ENCODE results near the gene CFAP251.
"Not testable (repeated sequence)": the region's sequence is repeated elsewhere in the genome, so short reads cannot be mapped to it uniquely, and the experiment has no call there.

CFAP251 gene

DNA sequence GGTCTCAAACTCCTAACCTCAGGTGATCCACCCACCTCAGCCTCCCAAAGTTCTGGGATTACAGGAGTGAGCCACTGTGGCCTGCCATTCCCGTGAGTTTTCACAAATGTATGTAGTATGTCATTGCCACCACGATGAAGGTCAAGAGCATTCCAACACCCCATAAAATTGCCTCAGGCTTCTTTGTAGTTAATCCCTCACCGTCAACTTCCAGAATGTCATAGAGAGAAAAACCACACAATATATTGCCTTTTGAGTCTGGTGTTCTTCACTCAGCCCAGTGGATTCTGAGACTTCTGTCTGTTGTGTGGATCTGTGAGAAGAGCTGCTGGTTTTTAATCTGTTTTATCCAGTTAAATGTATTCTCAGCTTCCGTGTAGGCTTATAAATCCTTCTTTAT, 12.6 kb upstream of the CFAP251 start:
- DNase-seq, result no peak

DNA sequence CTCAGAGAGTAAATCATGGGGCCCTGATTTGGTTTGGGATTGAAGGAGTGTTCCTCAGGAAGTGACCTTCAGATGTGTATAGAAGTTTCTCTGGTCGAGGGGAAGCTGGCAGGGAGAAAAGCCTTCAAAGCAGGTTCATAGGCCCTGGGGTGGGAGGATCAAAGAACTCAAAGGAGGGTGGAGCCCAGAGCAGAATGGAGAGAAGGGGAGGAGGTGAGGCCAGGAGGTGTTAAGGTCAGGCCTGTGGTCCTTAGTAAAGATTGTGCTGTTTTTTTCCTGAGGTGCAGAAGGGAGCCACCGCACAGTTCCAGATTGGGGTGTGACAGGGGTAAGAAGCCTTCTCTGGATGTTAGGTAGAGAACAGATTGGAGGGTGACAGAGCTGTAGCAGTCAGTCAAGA, 9.7 kb upstream of the CFAP251 start:
- DNase-seq, result no peak

DNA sequence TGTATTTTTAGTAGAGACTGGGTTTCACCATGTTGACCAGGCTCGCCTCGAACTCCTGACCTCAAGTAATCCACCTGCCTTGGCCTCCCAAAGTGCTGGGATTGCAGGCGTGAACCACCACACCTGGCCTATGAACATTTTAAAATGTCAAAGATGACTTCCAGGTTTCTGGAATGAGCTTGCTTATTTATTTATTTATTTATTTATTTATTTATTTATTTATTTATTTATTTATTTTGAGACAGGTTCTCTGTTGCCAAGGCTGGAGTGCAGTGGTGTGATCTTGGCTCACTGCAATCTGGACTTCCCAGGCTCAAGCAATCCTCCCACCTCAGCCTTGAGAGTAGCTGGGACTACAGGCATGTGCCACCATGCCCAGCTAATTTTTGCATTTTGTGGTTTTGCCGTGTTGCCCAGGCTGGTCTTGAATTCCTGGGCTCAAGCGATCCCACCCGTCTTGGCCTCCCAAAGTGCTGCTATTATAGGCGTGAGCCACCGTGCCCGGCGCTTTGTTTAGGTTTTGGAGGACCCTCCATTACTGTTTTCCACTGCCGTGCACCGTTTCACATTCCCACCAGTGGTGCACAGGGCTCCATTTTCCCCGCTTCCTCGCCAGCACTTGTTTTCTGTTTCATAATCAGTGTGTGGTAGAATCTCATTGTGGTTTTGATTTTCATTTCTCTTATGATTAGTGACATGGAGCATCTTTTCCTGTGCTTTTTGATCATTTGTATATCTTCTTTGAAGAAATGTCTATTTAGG, 6.4 kb upstream of the CFAP251 start:
- no peak for DNase-seq

DNA sequence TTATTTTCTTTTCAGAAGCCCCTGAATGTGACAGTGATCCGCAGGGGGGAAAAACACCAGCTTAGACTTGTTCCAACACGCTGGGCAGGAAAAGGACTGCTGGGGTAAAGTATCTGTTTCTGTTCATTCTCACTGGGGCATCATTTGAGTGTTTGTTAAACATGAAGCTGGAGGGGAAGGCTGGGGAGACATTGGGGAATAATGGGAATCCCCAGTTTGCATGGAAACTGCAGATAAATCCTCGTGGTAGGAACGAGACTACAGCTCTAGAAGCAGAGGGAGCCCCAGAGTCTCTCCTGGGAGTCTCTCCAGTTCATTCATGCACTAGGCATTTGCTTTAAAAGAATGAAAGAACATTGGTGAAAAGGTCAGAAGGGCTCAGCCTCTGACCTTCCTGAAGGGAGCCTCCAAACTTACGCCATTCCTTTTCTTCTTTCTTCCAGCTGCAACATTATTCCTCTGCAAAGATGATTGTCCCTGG, 2.5 kb upstream of the CFAP251 start:
- DNase-seq, result no peak

DNA sequence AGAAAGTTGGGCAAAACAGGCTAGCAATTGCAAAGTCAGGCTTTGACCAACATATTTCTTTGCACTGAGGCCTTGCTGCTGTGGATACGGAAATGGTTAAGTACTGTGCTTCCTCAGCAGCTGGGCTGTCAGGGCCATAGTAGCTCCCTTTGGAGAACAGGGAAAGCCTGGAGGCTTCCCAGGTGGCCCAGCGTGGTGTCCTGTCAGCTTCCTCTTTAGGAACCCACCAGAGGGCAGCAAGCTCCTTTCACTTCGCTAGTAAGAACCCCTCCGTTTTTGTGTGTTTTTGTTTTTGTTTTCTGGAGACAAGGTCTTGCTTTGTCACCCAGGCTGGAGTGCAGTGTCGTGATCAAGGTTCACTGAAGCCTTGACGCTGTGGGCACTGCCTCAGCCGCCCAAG, 1.7 kb upstream of the CFAP251 start:
- DNase-seq, result no peak

DNA sequence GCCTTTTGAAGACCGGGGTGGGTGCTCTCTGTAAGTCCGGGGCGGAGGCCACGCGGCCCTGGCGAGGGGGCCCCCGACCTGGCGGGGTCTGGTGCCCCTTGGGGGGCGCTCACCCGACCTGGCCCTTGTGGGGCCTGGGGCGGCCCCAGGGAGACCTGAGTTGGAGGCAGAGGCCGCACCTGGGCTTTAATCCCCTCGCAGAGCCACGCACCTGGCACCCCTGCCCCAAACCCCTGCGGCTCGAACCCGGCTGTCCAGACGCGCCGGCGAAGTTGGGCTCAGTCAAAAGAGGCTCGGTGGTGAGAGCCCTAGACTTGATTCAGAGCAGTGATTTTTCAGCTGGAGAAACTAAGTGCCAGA, 267 bp downstream of the CFAP251 start:
- peak; percentile 42 for DNase-seq

DNA sequence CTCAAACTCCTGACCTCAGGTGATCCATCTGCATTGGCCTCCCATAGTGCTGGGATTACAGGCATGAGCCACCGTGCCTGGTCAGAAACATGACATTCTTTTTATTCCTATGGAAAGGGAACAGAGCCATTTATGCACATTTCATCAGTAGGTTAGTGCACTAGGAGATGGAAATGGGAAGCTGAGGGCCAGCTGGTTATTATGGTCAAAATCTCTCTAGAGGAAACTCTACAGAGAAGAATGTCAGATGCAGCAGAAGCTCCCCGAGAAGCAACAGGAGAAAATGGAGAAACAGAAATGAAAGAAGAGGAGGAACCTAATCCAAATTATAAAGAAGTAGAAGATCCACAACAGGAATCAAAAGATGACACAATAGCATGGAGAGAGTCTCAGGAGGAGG, 2.7 kb downstream of the CFAP251 start:
- DNase-seq, result no peak

DNA sequence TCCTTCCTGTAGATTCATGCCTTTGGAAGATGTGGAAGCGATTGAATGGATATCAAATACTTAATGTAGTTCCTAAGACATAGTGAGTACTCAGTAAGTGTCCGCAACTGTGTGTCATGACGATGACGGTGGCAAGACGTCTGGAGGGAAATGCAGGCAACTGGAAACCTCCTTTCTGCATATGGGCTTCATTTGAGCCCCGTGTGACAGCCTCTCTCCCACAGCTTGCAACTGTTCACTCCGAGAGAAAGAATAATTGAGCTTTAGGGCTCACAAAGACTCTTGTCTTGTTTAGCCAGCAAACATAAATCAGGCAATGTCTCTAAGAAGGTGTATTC, 6.9 kb downstream of the CFAP251 start:
- no peak for DNase-seq

DNA sequence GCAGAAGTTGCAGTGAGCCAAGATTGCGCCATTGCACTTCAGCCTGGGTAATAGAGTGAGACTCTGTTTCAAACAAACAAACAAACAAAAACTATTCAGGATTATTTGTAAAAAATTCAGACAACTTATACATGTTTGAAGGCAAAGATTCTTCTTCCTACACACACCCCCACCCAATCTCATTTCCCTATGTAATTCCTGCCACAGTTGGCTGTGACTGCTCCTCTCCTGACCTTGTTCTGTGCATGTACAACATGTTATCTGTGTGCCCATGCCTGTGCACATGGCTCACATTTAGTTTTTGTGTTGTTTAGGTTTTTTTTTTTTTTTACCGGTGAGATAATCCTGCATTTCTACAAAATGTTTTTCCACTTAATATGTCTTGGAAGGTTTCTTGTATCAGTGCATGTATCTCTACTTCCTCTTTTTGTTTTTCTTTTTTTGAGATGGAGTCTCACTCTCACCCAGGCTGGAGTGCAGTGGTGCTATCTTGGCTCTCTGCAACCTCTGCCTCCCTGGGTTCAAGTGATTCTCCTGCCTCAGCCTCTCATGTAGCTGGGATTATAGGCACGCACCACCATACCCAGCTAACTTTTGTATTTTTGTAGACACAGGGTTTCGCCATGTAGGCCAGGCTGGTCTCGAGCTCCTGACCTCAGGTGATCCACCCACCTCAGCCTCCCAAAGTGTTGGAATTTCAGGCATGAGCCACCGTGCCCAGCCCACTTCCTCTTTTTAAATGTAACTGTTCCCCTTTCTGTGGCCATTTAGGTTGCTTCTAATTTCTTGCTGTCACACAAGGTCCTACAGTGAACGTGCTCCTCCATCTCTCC, 8.7 kb downstream of the CFAP251 start:
- DNase-seq, result no peak

DNA sequence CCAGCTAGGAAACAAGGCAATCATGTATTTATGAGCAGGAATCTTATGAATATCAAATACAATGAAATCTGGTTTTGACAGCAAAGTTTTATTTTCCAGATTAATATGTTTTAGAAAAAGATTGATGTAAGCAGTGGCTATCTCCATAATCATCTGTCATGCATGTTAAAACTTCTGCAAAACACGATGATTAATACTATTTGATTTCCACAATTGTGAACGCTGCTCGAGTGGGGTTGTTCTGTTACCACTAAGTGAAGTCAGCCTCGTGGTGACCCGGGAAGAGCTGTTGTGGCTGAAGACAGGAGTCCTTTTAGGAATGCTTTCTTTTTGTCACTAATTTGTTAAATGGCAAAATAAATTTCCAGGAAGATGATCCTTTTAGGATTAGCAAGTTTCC, 9.4 kb downstream of the CFAP251 start:
- no peak for DNase-seq

DNA sequence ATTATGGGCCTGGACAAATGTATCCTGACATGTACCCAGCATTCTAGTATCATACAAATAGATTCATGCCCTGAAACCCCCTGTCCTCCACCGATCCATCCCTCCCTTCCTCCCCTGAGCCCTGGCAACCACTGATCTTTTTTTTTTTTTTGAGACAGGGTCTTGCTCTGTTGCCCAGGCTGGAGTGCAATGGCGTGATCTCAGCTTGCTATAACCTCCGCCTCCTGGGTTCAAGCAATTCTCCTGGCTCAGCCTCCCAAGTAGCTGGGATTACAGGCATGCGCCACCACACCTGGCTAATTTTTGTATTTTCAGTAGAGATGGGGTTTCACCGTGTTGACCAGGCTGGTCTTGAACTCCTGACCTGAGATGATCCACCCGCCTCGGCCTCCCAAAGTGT, 11.2 kb downstream of the CFAP251 start:
- not testable (repeated sequence) for DNase-seq

DNA sequence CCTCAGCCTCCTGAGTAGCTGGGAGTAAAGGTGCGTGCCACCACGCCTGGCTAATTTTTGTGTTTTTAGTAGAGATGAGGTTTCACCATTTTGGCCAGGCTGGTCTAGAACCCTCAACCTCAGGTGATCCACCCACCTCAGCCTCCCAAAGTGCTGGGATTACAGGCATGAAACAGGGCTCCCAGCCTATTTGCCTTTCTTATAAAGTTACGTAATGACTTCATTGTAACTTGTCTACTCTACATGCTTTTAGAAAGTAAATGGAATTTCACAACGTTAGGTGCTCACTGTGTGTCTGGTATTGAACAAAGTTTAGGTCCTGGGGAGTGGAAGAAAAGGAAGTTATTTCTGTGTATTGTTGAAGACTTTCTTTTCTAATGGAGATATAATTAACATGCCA, 12.5 kb downstream of the CFAP251 start:
- DNase-seq, result no peak

DNA sequence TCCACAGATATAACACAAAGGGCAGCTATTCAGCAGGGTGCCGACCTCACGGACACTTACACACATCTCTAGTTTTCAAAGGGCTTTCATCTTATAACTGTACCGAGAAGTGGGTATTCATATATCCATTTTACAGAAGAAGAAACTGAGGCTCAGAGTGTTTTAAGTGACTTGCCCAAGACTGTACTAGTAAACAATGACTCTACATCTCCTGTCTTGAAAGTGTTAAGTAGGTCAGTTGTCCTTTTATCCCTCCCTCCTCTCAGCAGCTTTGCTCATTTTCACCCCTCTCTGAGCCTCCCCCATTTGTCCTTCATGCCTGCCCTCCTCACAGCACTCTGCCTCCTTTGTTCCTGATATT, 13.8 kb downstream of the CFAP251 start:
- no peak for DNase-seq

DNA sequence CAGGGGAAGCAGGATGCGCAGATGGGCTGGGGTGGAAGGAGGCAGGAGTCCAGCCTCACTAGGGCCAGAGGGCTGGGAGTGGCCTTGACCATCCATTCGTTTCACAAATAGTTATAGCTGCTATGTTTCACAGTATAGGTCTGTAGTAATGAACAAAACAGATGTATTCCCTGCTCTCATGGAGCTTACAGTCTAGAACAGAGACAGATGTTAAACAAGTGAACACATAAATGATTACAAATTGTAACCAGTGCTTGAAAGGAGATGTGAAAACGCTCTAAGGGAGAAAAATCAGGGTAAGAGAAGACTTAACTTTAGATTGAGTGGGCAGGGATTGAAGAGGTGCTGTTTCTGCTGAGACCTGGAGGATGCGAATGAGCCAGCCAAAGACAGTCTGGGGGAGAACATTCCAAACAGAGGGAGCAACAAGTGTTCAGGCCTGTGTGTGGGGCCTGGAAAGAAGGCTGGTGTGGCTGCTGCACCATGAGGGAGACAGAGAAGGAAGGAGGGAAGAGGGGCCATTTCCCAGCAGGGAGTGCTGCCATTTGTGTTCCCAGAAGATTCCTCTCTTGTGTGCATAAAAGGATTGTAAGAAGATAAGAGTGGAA, 14.6 kb downstream of the CFAP251 start:
- no peak for DNase-seq

DNA sequence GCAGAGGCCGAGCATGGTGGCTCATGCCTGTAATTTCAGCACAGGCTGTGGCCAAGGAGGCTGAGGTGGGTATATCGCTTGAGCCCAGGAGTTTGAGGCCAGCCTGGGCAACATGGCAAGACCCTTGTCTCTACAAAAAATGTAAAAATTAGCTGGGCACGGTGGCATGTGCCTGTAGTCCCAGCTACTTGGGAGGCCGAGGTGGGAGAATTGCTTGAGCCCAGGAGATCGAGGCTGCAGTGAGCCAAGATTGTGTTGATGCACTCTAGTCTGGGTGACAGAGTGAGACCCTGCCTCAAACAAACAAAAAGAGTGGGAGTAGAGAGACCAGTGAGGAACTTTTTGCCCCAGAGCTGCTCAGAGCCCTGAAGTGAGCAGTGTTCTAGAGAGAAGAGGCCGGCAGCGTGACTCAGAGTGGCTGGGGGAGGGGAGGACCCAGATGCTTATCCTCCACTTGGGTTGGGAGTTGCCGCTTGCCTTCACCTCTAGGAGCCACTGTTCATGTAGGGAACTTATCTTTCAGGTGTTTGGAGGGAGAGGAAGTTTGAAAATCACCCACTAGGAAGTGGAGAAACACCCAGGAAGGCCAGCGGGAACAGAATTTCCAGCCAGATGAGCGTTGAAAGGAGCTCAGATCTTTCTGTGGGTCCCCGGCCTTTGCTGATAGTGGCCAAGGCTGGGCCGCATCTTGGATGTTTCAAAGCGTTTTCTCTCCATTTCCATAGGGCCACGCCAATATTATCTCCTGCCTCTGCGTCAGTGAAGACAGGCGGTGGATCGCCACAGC, 15.3 kb downstream of the CFAP251 start:
- DNase-seq, result no peak

DNA sequence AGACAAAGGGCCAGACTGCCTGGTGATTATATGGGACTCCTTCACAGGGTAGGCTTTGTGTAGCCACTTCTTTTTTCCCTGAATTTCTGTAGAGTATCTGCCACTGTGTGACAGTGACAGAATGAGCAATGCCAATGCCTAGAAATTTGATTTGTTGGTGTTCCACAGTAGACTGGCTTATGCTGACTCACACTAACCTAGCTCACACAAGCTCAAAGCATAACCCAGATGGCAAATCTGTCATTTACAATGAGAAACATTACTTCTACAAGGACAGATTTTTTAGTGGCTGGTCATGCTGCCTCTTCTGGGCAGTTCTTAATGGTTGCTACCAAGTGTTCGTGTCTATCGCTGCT, 15.9 kb downstream of the CFAP251 start:
- DNase-seq, result no peak

DNA sequence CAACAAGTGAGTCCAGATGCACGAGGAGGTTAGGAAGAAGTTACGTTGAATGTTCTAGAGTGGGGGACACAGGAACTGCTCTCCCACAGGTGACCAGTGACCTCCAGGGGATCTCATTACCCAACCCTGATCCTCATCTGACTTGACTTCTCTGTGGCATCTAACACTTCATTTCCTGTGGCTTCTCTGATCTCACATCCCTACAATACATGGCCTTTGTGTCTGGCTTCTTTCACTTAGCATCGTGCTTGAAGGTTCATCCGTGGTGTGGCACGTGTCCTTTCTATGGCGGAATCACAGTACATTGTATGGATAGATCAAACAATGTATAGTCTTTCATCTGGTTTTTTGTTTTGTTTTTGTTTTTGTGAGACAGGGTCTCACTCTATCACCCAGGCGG, 19.3 kb downstream of the CFAP251 start:
- no peak for DNase-seq

DNA sequence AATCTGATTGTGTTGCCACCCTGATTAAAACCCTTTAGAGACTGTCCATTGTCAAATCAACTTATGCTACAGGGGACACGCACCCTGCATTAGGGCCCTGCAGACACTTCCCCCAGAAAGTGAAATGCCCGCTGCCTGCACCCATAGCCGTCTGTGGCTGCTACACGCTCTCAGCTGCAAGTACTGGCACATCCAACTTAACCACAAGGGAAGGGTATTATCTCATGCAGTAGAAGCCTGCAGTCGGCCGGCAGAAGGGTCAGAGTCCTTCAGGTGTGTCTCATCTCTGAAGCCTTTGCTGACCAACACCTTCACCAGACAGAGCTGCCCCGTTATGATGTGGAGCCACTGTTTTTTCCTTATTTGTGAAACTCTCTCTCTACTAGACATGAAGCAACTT, 20.8 kb downstream of the CFAP251 start:
- no peak for DNase-seq

DNA sequence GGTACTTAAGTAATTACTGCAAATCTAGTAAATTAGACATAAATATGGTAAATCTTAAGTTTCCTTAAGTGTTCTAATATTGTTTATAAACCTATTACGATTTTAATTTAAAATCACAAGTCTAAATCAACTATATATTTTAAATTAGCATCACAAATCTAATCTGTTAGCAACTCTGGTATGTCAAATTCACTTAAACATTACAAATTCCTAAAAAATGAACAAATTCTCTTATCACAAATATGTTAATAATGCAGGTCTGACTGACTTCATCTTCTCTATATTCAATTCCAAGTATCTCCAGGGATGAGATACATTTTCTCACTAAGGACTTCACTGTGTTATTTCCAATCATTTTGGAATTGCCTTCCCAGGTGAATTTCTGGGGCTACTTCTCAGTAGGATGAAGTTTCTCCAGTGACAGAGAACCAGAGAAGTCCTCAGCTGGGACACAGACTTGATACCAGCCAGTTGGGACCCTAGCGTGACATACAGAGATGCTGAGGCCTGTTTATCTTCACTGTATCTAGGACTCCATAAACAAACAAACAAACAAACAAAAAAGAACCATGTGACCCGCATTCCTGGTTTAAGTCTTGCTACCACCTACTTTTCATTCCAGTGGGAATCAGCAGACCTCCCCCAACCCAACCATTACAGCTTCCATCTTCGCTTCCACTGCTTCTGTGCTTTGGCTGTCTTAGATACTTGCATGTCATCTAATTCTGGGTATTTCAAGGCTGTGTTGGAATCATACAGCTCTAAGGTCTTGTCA, 21.8 kb downstream of the CFAP251 start:
- DNase-seq, result no peak

DNA sequence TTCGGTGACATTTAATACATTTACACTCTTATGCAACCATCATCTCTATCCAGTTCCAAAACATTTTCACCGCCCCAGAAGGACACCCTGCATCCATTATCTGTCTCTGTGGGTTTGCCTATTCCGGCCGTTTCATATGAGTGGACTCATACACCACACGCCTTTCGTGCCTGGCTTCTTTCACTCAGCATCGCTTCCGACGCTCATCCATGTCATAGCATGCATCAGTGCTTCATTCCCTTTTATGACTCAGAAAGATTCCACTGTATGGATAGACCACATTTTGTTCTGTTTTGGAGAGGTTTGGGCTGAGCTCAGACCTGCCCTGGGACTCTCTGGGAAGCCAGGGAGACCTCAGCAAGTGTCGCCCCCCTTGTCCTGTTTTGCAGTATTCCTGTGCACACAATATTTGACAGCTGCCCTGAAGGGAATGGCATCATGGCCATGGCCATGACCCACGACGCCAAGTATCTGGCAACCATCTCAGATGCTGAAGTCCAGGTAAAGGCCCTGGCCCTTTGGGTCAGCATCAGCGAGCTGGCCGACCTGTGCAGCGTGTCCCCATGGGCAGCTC, 23.8 kb downstream of the CFAP251 start:
- DNase-seq, result no peak

DNA sequence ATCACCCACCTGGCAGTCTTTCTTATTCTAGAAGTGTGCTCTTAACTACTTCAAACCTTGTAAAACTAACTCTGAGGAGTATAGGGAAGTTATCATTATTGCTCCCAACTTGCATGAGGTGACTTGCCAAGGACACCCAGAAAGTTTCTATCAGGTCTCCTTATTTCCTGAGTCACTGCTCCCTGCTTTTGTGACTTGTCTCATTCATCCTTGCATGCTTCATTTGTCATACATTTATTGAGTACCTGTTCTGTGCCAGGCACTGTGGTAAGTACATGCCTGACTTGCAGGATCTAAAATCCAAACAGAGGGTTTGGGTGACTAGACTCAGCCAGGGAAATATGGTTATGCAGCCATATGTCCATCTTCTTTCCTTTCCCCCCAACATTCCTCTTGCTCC, 25.5 kb downstream of the CFAP251 start:
- no peak for DNase-seq

DNA sequence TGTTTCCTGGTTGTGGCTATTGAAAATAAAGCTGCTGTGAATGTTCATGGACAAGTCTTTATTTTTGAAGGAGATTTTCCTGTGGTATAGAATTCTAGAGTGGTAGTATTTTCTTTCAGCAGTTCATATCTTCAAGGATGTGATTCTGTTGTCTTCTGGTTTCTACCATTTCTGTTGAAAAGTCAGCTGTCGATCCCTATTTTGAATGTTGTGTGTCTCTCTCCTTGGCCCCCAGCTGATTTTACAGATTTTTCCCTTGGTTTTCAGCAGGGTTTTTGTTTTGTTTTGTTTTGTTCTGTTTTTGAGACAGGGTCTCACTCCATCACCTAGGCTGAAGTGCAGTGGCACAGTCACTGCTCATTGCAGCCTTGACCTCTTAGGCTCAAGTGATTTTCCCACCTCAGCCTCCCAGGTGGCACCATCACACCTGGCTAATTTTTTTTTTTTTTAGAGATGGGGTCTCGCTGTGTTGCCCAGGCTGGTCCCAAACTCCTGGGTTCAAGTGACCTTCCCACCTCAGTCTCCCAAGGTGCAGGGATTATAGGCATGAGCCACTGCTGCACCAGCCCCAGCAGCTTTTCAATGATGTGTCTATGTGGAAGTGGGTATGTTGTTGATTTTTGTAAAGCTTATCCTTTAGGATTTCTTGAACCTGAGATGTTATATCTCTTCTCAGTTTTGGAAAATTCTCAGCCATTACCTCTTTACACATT, 28.1 kb downstream of the CFAP251 start:
- DNase-seq, result no peak

Data from NCI-H1105 treated with DMSO at 0.1 percent for 48 hours (cell line).